ENCODE data around the gene SCAMP4.
A peak's percentile ranks its signal among the peaks of the same experiment; 100 is the strongest.

The SCAMP4 gene

DNA sequence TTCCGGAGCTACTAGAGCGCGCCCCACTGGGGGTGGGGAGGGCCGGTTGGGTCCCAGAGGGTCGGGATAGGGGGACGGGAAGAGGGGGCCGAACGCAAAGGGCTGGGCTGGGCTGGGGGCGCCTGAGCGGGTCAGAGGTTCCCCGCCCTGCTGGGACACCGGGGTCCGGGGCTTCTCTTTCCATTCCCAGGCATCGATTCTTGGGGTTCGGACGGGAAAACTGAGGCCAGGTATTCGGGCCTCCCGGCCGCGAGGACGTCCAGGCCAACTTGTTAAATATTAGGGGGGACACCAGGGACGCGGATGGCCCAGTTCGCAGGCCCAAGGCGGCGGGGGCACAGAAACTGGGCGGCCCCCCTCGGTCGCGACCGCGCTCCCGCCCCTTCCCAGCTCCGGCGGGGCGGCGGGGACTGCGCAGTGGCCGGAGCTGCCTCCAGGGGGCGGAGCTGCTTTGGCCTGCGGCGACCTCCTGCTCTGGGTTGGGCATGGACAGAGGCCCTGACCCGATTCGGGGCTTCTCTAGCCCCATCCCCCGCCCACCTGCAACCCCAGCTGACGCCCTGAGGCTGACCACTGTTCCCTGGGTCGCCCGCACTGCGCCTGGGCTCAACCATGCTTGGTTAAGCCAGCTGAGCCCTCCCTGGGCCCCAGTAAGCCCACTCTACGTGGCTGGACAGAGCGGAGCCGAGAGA is 40.6 kb upstream of the SCAMP4 start (continued):
- peak; percentile 79; the same call in 1 of the 2 replicates for TF ChIP-seq BCL11A (tag by site-specific recombination; IDR thresholded peaks at IDR 0.05; ENCODE audit: low read depth)
- TF ChIP-seq ZNF350 (tag by site-specific recombination; IDR thresholded peaks at IDR 0.05): no peak
- TF ChIP-seq ZNF843 (tag by site-specific recombination; IDR thresholded peaks at IDR 0.05): 0 out of 2 replicates have a peak, but pooled peaks have one; percentile 5
- TF ChIP-seq GFI1B (tag by site-specific recombination; IDR thresholded peaks at IDR 0.05): no peak
- peak; percentile 15; the same call in 1 of the 2 replicates for TF ChIP-seq ZNF629 (tag by site-specific recombination; IDR thresholded peaks at IDR 0.05)
- TF ChIP-seq ZNF544 (tag by site-specific recombination; IDR thresholded peaks at IDR 0.05): no peak
- TF ChIP-seq ZNF514 (tag by site-specific recombination; IDR thresholded peaks at IDR 0.05): no peak
- TF ChIP-seq KLF10 (tag by site-specific recombination; IDR thresholded peaks at IDR 0.05): no peak; the same call in 1 of the 2 replicates
- TF ChIP-seq ZNF600 (tag by site-specific recombination; IDR thresholded peaks at IDR 0.05): no peak
- no peak for TF ChIP-seq ZNF311 (tag by site-specific recombination; IDR thresholded peaks at IDR 0.05; ENCODE audit: borderline replicate concordance)
- no peak for TF ChIP-seq ZNF223 (tag by site-specific recombination; IDR thresholded peaks at IDR 0.05)
- peak; percentile 64 for TF ChIP-seq SP3 (tag by site-specific recombination; IDR thresholded peaks at IDR 0.05)
- TF ChIP-seq ZXDB (tag by site-specific recombination; IDR thresholded peaks at IDR 0.05): no peak; the same call in 1 of the 2 replicates
- peak; percentile 56 for TF ChIP-seq ZBTB8A (tag by site-specific recombination; IDR thresholded peaks at IDR 0.05)
- TF ChIP-seq FEZF1 (tag by site-specific recombination; IDR thresholded peaks at IDR 0.05): no peak
- TF ChIP-seq ZNF404 (tag by site-specific recombination; IDR thresholded peaks at IDR 0.05): no peak
- TF ChIP-seq, protein P1, sequence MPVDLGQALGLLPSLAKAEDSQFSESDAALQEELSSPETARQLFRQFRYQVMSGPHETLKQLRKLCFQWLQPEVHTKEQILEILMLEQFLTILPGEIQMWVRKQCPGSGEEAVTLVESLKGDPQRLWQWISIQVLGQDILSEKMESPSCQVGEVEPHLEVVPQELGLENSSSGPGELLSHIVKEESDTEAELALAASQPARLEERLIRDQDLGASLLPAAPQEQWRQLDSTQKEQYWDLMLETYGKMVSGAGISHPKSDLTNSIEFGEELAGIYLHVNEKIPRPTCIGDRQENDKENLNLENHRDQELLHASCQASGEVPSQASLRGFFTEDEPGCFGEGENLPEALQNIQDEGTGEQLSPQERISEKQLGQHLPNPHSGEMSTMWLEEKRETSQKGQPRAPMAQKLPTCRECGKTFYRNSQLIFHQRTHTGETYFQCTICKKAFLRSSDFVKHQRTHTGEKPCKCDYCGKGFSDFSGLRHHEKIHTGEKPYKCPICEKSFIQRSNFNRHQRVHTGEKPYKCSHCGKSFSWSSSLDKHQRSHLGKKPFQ (tag by site-specific recombination; IDR thresholded peaks at IDR 0.05): no peak
- TF ChIP-seq ZFP41 (tag by site-specific recombination; IDR thresholded peaks at IDR 0.05; ENCODE audit: borderline replicate concordance): no peak
- TF ChIP-seq, protein P2, sequence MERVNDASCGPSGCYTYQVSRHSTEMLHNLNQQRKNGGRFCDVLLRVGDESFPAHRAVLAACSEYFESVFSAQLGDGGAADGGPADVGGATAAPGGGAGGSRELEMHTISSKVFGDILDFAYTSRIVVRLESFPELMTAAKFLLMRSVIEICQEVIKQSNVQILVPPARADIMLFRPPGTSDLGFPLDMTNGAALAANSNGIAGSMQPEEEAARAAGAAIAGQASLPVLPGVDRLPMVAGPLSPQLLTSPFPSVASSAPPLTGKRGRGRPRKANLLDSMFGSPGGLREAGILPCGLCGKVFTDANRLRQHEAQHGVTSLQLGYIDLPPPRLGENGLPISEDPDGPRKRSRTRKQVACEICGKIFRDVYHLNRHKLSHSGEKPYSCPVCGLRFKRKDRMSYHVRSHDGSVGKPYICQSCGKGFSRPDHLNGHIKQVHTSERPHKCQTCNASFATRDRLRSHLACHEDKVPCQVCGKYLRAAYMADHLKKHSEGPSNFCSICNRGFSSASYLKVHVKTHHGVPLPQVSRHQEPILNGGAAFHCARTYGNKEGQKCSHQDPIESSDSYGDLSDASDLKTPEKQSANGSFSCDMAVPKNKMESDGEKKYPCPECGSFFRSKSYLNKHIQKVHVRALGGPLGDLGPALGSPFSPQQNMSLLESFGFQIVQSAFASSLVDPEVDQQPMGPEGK (tag by site-specific recombination; IDR thresholded peaks at IDR 0.05): peak; percentile 86
- TF ChIP-seq ZNF660 (tag by site-specific recombination; IDR thresholded peaks at IDR 0.05): 0 out of 2 replicates have a peak, but pooled peaks have one; percentile 11
- TF ChIP-seq ZNF529 (tag by site-specific recombination; IDR thresholded peaks at IDR 0.05; ENCODE audit: insufficient replicate concordance): no peak
- TF ChIP-seq KLF8 (tag by site-specific recombination; IDR thresholded peaks at IDR 0.05): no peak; the same call in 1 of the 2 replicates
- TF ChIP-seq ZNF175 (tag by site-specific recombination; IDR thresholded peaks at IDR 0.05): no peak
- TF ChIP-seq, protein P3, sequence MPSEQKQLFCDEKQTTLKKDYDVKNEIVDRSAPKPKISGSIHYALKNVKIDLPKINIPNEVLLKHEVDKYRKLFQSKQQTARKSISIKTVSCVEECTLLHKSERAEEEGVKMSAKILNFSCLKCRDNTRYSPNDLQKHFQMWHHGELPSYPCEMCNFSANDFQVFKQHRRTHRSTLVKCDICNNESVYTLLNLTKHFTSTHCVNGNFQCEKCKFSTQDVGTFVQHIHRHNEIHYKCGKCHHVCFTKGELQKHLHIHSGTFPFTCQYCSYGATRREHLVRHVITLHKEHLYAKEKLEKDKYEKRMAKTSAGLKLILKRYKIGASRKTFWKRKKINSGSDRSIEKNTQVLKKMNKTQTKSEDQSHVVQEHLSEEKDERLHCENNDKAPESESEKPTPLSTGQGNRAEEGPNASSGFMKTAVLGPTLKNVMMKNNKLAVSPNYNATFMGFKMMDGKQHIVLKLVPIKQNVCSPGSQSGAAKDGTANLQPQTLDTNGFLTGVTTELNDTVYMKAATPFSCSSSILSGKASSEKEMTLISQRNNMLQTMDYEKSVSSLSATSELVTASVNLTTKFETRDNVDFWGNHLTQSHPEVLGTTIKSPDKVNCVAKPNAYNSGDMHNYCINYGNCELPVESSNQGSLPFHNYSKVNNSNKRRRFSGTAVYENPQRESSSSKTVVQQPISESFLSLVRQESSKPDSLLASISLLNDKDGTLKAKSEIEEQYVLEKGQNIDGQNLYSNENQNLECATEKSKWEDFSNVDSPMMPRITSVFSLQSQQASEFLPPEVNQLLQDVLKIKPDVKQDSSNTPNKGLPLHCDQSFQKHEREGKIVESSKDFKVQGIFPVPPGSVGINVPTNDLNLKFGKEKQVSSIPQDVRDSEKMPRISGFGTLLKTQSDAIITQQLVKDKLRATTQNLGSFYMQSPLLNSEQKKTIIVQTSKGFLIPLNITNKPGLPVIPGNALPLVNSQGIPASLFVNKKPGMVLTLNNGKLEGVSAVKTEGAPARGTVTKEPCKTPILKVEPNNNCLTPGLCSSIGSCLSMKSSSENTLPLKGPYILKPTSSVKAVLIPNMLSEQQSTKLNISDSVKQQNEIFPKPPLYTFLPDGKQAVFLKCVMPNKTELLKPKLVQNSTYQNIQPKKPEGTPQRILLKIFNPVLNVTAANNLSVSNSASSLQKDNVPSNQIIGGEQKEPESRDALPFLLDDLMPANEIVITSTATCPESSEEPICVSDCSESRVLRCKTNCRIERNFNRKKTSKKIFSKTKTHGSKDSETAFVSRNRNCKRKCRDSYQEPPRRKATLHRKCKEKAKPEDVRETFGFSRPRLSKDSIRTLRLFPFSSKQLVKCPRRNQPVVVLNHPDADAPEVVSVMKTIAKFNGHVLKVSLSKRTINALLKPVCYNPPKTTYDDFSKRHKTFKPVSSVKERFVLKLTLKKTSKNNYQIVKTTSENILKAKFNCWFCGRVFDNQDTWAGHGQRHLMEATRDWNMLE (tag by site-specific recombination; conservative IDR thresholded peaks at IDR 0.05; ENCODE audit: low read depth): no peak
- TF ChIP-seq RBAK (tag by site-specific recombination; IDR thresholded peaks at IDR 0.05): no peak
- TF ChIP-seq, protein P4, sequence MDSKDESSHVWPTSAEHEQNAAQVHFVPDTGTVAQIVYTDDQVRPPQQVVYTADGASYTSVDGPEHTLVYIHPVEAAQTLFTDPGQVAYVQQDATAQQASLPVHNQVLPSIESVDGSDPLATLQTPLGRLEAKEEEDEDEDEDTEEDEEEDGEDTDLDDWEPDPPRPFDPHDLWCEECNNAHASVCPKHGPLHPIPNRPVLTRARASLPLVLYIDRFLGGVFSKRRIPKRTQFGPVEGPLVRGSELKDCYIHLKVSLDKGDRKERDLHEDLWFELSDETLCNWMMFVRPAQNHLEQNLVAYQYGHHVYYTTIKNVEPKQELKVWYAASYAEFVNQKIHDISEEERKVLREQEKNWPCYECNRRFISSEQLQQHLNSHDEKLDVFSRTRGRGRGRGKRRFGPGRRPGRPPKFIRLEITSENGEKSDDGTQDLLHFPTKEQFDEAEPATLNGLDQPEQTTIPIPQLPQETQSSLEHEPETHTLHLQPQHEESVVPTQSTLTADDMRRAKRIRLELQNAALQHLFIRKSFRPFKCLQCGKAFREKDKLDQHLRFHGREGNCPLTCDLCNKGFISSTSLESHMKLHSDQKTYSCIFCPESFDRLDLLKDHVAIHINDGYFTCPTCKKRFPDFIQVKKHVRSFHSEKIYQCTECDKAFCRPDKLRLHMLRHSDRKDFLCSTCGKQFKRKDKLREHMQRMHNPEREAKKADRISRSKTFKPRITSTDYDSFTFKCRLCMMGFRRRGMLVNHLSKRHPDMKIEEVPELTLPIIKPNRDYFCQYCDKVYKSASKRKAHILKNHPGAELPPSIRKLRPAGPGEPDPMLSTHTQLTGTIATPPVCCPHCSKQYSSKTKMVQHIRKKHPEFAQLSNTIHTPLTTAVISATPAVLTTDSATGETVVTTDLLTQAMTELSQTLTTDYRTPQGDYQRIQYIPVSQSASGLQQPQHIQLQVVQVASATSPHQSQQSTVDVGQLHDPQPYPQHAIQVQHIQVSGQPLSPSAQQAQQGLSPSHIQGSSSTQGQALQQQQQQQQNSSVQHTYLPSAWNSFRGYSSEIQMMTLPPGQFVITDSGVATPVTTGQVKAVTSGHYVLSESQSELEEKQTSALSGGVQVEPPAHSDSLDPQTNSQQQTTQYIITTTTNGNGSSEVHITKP (tag by site-specific recombination; IDR thresholded peaks at IDR 0.05): no peak
- TF ChIP-seq ZNF391 (tag by site-specific recombination; IDR thresholded peaks at IDR 0.05; ENCODE audit: borderline replicate concordance, low read depth): no peak
- 0 out of 2 replicates have a peak, but pooled peaks have one; percentile 6 for TF ChIP-seq KLF1 (tag by site-specific recombination; IDR thresholded peaks at IDR 0.05)
- TF ChIP-seq SP2 (tag by site-specific recombination; IDR thresholded peaks at IDR 0.05): peak; percentile 24

Measured in HEK293 (cell line).